Cardiac fibroblast (primary cell): ENCODE measurements around the gene ME3.
A peak's percentile ranks its signal among the peaks of the same experiment; 100 is the strongest.

Experiments
- DNase-seq, 2 donors: peaks; one replicate each; pipeline versions ENCODE4 v3.0.0 to v3.0.0-alpha.2; 2010; ENCODE audit warnings: low read depth in 2 of 2
- H3K4me3 ChIP-seq, 2 donors: replicated peaks in 1 of 2; 1 replicate in 1 of 2; 2 replicates in 1 of 2; pipeline ENCODE4 v1.5.1; 2011; ENCODE audit warnings: low read depth in 2 of 2, low read length in 2 of 2, mild to moderate bottlenecking in 2 of 2, moderate library complexity in 1 of 2
- TF ChIP-seq, protein P1 (sequence below): IDR thresholded peaks from one replicate; pipeline ENCODE4 v1.5.1; 2011; ENCODE audit warnings: low read depth, mild to moderate bottlenecking, low read length, inconsistent platforms

ME3 gene

DNA sequence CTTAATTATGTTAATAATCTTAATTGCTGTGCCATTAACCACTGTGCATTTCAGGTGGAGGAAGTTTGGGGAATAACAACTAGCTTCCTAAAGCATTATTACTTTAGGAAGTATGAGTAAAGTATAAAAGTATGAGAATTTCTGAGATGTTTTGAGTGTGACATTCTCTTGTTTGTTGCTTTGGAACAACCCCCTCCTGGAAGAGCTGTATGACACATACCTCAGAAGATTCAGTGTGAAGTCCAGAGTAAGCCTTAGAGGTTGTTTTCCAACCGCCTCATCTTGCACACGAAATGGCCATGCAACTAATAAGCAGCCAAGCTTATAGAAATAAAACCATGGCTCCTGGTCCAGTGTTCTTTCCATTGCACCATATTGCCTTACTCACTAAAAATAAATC, 276.0 kb downstream of the ME3 start:
- H3K4me3 ChIP-seq = no peak overlapping the region
- DNase-seq = peak in 1 of 2 donors; percentile 82
- TF ChIP-seq, protein P1, sequence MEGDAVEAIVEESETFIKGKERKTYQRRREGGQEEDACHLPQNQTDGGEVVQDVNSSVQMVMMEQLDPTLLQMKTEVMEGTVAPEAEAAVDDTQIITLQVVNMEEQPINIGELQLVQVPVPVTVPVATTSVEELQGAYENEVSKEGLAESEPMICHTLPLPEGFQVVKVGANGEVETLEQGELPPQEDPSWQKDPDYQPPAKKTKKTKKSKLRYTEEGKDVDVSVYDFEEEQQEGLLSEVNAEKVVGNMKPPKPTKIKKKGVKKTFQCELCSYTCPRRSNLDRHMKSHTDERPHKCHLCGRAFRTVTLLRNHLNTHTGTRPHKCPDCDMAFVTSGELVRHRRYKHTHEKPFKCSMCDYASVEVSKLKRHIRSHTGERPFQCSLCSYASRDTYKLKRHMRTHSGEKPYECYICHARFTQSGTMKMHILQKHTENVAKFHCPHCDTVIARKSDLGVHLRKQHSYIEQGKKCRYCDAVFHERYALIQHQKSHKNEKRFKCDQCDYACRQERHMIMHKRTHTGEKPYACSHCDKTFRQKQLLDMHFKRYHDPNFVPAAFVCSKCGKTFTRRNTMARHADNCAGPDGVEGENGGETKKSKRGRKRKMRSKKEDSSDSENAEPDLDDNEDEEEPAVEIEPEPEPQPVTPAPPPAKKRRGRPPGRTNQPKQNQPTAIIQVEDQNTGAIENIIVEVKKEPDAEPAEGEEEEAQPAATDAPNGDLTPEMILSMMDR = no peak

DNA sequence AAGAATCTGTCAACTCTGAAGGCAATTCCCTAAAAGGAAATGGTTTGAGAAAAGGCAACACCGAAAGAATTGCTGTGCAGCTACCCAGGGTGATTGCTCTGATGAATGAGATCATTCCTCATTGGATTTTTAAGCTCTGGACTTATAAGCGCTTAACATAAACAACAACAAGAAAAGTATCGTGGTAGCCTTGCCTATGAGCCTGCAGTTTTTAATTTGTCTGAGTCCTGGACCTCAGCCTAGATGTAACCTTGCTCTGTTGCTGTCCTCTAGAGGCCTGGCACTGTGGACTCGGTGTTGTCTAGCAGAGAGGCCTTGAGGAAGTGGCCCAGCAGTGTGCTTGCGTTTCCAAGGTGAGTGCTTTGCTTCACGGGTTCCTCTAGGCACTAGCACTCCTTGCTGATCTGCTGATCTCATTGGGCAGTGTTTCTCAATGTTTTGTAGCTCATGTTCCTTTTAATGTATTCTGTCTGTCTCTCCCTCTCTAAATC, 277.3 kb downstream of the ME3 start:
- DNase-seq = peak in 1 of 2 donors; percentile 24
- TF ChIP-seq, protein P1 = no peak
- no peak overlapping the region for H3K4me3 ChIP-seq
